SH-SY5Y (cell line): ENCODE results near the gene TBC1D3H.
"Not testable (repeated sequence)": the region's sequence is repeated elsewhere in the genome, so short reads cannot be mapped to it uniquely, and the experiment has no call there.

Experiments
- GATA2 ChIP-seq: IDR thresholded peaks from 2 replicates; pipeline ENCODE4 v1.6.1; 2011; ENCODE audit warnings: mild to moderate bottlenecking, low read depth, low read length
- GATA3 ChIP-seq: IDR thresholded peaks from 2 replicates; pipeline ENCODE4 v1.6.1; 2011; ENCODE audit warnings: low read depth, mild to moderate bottlenecking, low read length, moderate library complexity

Gene TBC1D3H

DNA sequence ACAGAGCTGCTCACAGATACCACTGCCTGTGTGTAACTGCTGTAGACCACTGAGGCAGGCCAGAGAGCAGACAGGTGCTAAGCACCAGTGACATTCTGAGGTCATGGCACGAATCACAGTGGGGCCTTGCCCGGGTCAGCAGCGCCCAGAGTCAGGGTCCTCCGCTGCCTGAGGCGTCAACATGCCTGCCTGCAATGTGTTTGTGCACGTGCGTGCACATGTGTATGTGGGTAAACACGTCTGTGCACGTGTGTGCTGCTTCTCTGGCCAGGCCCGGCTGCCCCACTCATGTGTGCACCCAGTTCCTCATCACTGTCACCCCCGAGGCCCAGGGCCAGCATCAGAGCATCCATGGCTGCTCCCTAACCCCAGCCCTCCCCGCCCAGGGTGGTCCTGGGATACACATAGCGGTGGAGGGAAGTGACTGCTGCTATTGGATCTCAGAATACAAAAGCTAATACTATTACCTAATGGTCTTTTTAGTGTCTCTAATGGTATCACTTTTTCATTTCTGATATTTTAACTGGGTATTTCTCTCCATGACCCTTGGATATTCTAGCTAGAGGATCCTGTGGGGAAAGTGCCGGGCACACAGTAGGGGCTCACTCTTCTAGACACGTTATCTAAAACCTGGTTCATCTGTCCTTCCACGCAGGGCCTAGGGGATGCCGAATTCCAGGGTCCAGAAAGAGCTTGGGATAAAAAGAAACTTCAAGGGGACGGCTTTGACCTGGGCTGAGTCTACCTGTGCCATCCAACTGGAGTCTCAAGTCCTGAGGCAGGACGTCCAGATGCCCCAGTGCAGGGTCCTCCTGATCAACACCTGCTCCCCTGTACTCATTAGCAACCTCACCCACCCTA is at the start of gene TBC1D3H:
TSS of gene TBC1D3H (minus strand) at position 51 of the 861 bp plus-strand sequence. CDS start 1,540 bp downstream, outside the sequence.
- not testable (repeated sequence) for TF ChIP-seq GATA2, GATA3
